HL-60 (cell line): ENCODE results near the gene HOXB2.

Source experiments
- DNase-seq, 2 experiments: peaks; one replicate each; pipeline ENCODE4 v3.0.0-alpha.2; 2010 to 2020; ENCODE audit warnings: low read depth in 1 of 2, low spot score in 1 of 2
- H3K27ac ChIP-seq: fragments of 250-450 bp; sonication (Bioruptor Pico); replicated peaks from 2 replicates; pipeline ENCODE4 v1.5.1; 2020; ENCODE audit warnings: mild to moderate bottlenecking, moderate library complexity
- H3K27me3 ChIP-seq: fragments of 250-450 bp; sonication (Bioruptor Pico); 2 replicates; pipeline ENCODE4 v1.5.1; 2021; ENCODE audit warnings: mild to moderate bottlenecking, moderate library complexity; ENCODE audit not compliant: insufficient read depth, poor library complexity, severe bottlenecking
- H3K4me3 ChIP-seq: replicated peaks from 2 replicates; pipeline ENCODE4 v1.5.1; 2011; ENCODE audit warnings: mild to moderate bottlenecking, control low read depth, low read length; ENCODE audit not compliant: insufficient read depth
- GABPA ChIP-seq: IDR thresholded peaks from 2 replicates; pipeline ENCODE4 v1.6.1; 2012; ENCODE audit warnings: low read depth
- POLR2AphosphoS5 ChIP-seq: IDR thresholded peaks from 2 replicates; pipeline ENCODE4 v1.6.1; 2012; ENCODE audit warnings: low read depth
- SPI1 ChIP-seq: IDR thresholded peaks from 2 replicates; pipeline ENCODE4 v1.6.1; 2012; ENCODE audit warnings: low read depth, mild to moderate bottlenecking, borderline replicate concordance
- TF ChIP-seq, protein P1 (sequence below): IDR thresholded peaks from 2 replicates; pipeline ENCODE4 v1.6.1; 2012; ENCODE audit warnings: low read depth; ENCODE audit not compliant: insufficient replicate concordance
- TF ChIP-seq, protein P2 (sequence below): IDR thresholded peaks from one replicate; pipeline ENCODE4 v1.5.1; 2011; ENCODE audit warnings: low read length, control low read depth, inconsistent platforms; ENCODE audit not compliant: insufficient read depth

HOXB2 gene

DNA sequence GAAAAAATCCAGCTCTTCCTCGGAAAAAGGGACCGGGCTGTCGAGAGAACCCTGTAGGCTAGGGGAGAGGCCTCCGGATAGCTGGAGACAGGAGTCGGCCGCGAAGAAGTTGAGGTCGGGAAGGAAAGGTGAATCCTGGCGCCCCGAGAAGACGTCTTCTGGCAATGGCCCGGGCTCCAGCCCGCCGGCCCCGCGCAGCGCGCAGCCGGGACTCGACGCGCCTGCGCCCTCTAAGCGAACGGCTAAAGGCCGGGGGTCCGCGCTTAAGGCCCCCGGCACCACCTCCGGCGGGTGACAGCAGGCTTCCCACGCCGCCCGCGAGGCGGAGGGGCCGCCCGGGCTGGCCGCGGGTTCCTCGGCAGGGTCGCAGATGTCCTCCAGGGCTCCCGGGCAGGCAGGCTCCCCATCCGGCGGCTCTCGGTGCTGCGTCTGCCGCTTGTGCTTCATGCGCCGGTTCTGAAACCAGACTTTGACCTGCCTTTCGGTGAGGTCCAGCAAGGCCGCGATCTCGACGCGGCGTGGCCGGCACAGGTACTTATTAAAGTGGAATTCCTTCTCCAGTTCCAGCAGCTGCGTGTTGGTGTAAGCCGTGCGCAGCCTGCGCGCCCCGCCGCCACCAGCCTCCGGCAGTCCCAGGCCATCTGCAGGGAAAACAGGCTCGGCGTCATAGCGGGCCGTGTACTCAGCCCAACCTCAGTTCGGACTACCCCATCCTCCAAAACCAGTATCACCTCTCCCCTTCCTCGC, 1.6 kb downstream of the HOXB2 start:
- no peak overlapping the region for H3K4me3 ChIP-seq
- DNase-seq, result no peak
- H3K27me3 ChIP-seq, result peaks cover 80% of the 10 kb centered on the region
- no peak overlapping the region for H3K27ac ChIP-seq
- TF ChIP-seq GABPA (no peak), SPI1 (no peak), POLR2AphosphoS5 (no peak)
- TF ChIP-seq, protein P1, sequence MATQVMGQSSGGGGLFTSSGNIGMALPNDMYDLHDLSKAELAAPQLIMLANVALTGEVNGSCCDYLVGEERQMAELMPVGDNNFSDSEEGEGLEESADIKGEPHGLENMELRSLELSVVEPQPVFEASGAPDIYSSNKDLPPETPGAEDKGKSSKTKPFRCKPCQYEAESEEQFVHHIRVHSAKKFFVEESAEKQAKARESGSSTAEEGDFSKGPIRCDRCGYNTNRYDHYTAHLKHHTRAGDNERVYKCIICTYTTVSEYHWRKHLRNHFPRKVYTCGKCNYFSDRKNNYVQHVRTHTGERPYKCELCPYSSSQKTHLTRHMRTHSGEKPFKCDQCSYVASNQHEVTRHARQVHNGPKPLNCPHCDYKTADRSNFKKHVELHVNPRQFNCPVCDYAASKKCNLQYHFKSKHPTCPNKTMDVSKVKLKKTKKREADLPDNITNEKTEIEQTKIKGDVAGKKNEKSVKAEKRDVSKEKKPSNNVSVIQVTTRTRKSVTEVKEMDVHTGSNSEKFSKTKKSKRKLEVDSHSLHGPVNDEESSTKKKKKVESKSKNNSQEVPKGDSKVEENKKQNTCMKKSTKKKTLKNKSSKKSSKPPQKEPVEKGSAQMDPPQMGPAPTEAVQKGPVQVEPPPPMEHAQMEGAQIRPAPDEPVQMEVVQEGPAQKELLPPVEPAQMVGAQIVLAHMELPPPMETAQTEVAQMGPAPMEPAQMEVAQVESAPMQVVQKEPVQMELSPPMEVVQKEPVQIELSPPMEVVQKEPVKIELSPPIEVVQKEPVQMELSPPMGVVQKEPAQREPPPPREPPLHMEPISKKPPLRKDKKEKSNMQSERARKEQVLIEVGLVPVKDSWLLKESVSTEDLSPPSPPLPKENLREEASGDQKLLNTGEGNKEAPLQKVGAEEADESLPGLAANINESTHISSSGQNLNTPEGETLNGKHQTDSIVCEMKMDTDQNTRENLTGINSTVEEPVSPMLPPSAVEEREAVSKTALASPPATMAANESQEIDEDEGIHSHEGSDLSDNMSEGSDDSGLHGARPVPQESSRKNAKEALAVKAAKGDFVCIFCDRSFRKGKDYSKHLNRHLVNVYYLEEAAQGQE, result no peak
- TF ChIP-seq, protein P2, sequence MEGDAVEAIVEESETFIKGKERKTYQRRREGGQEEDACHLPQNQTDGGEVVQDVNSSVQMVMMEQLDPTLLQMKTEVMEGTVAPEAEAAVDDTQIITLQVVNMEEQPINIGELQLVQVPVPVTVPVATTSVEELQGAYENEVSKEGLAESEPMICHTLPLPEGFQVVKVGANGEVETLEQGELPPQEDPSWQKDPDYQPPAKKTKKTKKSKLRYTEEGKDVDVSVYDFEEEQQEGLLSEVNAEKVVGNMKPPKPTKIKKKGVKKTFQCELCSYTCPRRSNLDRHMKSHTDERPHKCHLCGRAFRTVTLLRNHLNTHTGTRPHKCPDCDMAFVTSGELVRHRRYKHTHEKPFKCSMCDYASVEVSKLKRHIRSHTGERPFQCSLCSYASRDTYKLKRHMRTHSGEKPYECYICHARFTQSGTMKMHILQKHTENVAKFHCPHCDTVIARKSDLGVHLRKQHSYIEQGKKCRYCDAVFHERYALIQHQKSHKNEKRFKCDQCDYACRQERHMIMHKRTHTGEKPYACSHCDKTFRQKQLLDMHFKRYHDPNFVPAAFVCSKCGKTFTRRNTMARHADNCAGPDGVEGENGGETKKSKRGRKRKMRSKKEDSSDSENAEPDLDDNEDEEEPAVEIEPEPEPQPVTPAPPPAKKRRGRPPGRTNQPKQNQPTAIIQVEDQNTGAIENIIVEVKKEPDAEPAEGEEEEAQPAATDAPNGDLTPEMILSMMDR, result no peak

DNA sequence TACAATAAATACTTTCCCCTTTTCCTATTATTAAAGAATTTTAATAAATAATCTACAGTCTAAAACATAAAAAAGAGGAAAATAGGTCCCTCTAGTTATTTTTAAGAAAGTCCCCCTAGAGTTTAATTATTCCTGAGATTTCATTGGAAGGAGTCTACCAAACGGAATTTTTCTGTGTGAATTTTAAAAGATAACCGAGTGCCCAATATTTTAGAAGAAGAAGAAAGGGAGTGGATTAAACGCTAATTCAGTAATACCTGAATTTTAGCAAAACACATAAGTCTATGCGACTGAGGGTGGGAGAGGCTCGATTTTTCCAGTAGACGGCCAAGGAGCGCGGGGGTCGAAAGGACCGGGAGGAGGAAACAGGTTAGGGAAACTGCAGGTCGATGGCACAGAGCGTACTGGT, 2.2 kb downstream of the HOXB2 start:
- peaks cover 74% of the 10 kb centered on the region for H3K27me3 ChIP-seq
- DNase-seq, result no peak

DNA sequence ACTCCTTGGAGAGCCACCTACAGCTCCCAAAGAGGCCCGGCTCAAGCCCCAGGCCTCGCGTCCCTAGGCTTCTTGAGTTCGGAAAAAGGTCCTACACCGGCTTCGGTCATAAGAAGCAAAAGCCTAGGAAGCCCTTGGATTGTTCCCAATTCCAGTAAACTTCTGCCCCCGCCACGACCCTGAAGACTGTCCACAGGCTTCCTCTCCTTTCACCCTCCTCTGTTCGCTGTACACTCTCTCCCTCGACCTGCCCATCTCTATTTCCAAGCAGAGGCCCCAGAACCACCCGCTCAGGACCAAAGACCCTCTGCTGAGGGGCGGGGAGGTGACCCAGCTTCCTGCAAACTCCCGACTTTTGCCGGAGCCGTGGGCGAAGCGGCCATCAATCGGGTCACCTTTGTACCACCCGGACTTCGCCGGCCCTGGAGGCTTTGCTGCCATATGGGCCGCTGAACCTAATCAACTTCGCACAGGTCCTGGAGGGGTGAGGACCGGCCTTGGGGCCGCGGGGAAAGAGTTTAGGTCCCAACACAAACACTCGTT, 2.7 kb downstream of the HOXB2 start:
- no peak for DNase-seq
- H3K4me3 ChIP-seq, result no peak overlapping the region
- peaks cover 69% of the 10 kb centered on the region for H3K27me3 ChIP-seq
- H3K27ac ChIP-seq, result no peak overlapping the region
- TF ChIP-seq POLR2AphosphoS5 (no peak), GABPA (no peak), SPI1 (no peak)
- TF ChIP-seq, protein P1, result no peak

More for the DNA sequence above, 2.2 kb downstream of the HOXB2 start:
- Histone ChIP-seq H3K27ac (no peak overlapping the region), H3K4me3 (no peak overlapping the region)
- TF ChIP-seq, protein P1, result no peak
- no peak for TF ChIP-seq SPI1
- TF ChIP-seq, protein P2, result no peak
- no peak for TF ChIP-seq POLR2AphosphoS5
